Erythroblast (primary cell): ENCODE measurements around the gene SYT15.
"Not testable (repeated sequence)": the region's sequence is repeated elsewhere in the genome, so short reads cannot be mapped to it uniquely, and the experiment has no call there.

ENCODE experiments used
- GATA1 ChIP-seq: IDR thresholded peaks from 2 replicates; pipeline ENCODE4 v1.6.1; 2011; ENCODE audit warnings: low read depth, mild to moderate bottlenecking, control low read depth, low read length, moderate library complexity
- POLR2A ChIP-seq: IDR thresholded peaks from 2 replicates; pipeline ENCODE4 v1.6.1; 2011; ENCODE audit warnings: mild to moderate bottlenecking, low read length

GRCh38 chr10:46630816-46631215 lies 51.9 kb downstream of the SYT15 start:
- TF ChIP-seq POLR2A, GATA1: not testable (repeated sequence)
